GM12875 (cell line): ENCODE data around the gene MRGPRE.

ENCODE experiments used
- H3K4me3 ChIP-seq: one replicate; pipeline ENCODE4 v1.5.1; 2011; ENCODE audit warnings: low read depth, low read length, control low read depth
- TF ChIP-seq, protein P1 (sequence below): IDR thresholded peaks from 2 replicates; pipeline ENCODE4 v1.5.1; 2011; ENCODE audit warnings: low read depth, mild to moderate bottlenecking, control low read depth, inconsistent platforms, low read length, moderate library complexity, borderline replicate concordance; ENCODE audit not compliant: insufficient read depth

Gene MRGPRE

GRCh38 chr11:3218483-3219280, 13.5 kb downstream of the MRGPRE start, which contains the start of gene MRGPRG:
MRGPRG (minus strand) TSS chr11:3218813; CDS start chr11:3218813, 0 bp downstream.
- TF ChIP-seq, protein P1, sequence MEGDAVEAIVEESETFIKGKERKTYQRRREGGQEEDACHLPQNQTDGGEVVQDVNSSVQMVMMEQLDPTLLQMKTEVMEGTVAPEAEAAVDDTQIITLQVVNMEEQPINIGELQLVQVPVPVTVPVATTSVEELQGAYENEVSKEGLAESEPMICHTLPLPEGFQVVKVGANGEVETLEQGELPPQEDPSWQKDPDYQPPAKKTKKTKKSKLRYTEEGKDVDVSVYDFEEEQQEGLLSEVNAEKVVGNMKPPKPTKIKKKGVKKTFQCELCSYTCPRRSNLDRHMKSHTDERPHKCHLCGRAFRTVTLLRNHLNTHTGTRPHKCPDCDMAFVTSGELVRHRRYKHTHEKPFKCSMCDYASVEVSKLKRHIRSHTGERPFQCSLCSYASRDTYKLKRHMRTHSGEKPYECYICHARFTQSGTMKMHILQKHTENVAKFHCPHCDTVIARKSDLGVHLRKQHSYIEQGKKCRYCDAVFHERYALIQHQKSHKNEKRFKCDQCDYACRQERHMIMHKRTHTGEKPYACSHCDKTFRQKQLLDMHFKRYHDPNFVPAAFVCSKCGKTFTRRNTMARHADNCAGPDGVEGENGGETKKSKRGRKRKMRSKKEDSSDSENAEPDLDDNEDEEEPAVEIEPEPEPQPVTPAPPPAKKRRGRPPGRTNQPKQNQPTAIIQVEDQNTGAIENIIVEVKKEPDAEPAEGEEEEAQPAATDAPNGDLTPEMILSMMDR = no peak
- no peak within 1 kb of the TSS for H3K4me3 ChIP-seq

GRCh38 chr11:3217818-3218482, 14.3 kb downstream of the MRGPRE start:
- TF ChIP-seq, protein P1 = no peak

DNA sequence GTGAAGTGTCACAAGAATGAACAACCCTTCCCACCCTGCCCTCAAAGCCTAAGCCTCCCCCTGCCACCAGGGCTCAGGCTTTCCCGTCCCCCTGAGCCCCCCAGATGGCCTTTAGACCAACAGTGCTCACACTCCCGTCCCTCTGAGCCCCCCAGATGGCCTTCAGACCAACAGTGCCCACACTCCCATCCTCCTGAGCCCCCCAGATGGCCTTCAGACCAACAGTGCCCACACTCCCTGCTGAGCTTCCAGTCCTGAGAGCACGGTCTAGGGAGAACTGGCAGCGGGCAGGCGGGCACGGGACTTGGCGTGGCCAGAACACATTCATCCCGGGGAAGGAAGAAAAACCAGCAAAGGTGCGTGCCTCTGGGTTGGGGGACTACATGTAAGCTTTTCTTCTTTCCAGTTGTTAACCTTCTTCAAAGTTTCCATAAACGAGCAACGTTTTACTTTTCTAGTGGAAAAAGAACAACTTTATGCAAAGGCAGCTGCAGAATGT, 16.1 kb downstream of the MRGPRE start:
- TF ChIP-seq, protein P1 = no peak

More at GRCh38 chr11:3217818-3218482, 14.3 kb downstream of the MRGPRE start:
- H3K4me3 ChIP-seq = no peak overlapping the region

DNA sequence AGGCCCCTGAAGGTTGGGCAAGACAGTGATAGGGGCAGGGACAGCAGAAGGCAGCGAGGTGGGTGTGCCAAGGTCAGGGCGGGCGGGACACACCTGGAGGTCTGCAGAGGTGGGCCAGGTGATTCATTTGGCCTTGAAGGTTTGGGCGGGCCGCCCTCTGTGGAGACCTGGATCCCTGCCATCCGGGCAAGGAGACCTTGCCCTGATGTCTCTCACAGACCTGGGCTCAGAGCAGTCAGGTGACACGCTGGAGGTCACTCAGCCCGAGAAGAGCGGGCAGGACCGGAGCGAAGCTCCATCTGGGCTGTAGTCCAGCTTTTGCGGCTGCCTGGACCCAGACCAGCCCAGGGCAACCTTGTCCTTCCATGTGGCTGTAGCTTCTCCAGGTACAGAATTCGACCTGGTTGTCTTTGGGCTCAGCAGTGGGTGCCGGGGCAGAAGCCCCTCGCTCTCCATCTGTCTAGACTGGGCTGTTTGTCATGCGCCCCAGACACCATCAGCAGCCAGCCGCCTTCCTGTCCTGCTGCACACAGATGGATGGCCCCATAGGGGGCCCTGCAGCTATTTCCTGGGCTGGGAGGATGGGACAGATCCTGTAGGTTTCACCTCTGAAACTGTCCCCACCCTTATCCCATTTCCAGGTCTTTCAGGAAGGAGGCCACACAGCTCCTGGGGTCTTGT, 16.7 kb downstream of the MRGPRE start:
- H3K4me3 ChIP-seq = no peak overlapping the region
- TF ChIP-seq, protein P1 = no peak

More for the DNA sequence above, 16.1 kb downstream of the MRGPRE start:
- H3K4me3 ChIP-seq = no peak overlapping the region

DNA sequence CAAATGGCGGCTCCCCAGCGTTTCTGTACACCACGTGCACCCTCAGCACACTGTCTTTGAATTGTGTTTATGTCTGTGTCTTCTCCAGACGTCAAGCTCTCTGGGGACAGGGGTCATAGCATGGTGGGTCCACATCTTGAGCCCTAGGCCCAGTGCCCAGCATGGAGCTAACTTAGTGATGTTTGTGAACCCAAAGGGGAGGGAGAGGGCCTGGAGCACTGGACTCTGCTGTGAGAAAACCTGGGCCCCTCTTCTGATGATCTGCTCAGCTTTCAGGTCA, 17.9 kb downstream of the MRGPRE start:
- H3K4me3 ChIP-seq = no peak overlapping the region
- TF ChIP-seq, protein P1 = no peak

DNA sequence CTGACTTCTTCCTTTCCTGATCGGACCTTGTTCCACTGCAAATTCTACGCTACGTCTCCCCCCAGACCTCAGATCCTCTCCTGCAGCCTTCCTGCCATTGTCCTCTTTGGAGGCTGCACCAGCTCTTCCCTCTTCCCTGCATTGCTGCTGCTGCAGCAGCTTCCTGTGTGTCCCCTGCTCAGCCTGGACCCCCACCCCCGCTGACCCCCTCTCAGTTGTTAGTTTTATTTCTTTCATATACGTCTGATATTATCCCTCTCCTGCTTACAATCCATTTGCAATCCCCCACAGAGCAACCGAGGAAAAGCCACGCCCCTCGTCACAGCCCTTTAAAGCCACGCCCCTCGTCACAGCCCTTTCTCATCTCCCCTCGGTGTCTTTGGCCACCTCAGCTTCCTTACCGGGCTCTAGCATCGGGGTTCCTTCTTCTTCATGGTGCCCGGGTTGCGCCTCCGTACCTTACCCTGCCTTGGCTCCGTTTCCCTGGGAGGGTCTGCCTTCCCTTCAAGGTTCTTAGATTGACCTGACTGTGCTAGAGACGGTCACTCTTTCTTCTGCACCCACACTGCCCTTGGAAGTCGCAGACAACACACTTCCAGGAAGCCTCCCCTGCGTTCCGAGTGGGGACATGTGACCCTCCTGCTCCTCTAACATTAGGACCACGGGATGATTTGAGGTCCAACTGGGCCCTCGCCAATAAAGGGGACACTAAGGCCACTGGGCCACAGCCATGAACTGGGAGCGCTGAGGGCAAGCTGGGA, 18.4 kb downstream of the MRGPRE start:
- TF ChIP-seq, protein P1 = no peak
- H3K4me3 ChIP-seq = no peak overlapping the region
